Fibroblast of the aortic adventitia (primary cell): Measurements from ENCODE around the gene MAP6. TPM values are rescaled to one million over a fixed set of nuclear protein-coding genes. Genes with fewer than 3 reads are reported as not detected.

ENCODE experiments used
- DNase-seq: peaks from one replicate; pipeline ENCODE4 v3.0.0-alpha.2; 2010; ENCODE audit warnings: low read depth
- H3K4me3 ChIP-seq: 2 replicates; pipeline ENCODE4 v1.5.1; 2011; ENCODE audit warnings: low read depth, mild to moderate bottlenecking, control low read depth, low read length, moderate library complexity
- CTCF ChIP-seq: IDR thresholded peaks from 2 replicates; pipeline ENCODE4 v1.5.1; 2011; ENCODE audit warnings: mild to moderate bottlenecking, low read length, control low read depth, inconsistent platforms; ENCODE audit not compliant: insufficient read depth
- small RNA-seq: library from RNA; depleted of rRNA; stranded (forward); fragments of <200 nt; gene quantifications from one replicate; pipeline ENCODE3, GENCODE V24; 2012
- total RNA-seq: library from RNA; depleted of rRNA; stranded (reverse); fragments of >200 nt; gene quantifications from 2 replicates; pipeline ENCODE4 v1.2.3, GENCODE V29; 2012; ENCODE audit warnings: low replicate concordance

MAP6 gene
- total RNA-seq, 1 donor, result 10.0 TPM

GRCh38 chr11:75541193-75542087 is 127.4 kb downstream of the MAP6 start:
- TF ChIP-seq CTCF, result no peak
- no peak overlapping the region for H3K4me3 ChIP-seq
- DNase-seq, result no peak

DNA sequence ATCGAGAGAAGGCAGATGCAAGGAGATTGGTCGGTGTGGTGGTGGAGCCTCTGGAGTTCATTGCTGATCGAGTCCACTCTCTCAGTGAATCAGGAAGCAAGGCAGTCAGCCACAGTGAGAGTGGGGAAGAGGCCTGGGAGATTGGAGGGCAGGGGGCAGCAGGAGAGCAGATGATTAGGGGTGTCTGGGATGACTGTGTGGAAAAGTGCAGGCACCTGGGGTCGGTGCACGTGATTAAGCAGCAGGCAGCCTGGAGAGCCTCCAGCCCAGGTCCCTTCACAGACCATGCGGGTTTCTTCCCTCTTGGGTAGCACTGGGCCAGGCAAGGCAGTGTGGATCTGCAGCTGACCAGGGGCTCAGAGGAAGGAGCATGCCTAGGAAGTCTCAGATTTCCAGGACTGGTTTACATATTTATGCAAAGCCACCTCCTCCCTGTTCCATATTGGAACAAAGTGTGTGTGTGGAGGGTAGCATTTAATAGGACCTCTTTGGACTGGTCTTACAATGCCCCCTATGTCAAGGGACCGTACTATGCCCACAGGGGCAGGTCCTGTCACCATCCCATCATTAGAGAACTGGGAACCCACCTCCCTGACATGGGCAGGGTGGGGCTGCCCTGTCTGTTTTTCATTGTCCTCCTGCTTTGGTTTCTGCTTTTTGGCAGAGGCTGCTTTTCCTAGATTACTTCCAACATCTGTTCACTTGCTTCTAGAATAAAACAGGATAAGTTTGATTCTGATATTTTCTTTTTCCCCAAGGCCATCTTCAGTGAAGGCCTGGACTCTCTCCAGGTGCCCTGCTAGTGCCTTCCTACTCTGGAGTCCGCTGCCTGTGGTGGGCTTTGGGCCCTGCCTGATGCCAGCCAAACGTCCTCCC is 129.1 kb downstream of the MAP6 start:
- TF ChIP-seq CTCF, result no peak
- DNase-seq, result no peak
- H3K4me3 ChIP-seq, result no peak overlapping the region

DNA sequence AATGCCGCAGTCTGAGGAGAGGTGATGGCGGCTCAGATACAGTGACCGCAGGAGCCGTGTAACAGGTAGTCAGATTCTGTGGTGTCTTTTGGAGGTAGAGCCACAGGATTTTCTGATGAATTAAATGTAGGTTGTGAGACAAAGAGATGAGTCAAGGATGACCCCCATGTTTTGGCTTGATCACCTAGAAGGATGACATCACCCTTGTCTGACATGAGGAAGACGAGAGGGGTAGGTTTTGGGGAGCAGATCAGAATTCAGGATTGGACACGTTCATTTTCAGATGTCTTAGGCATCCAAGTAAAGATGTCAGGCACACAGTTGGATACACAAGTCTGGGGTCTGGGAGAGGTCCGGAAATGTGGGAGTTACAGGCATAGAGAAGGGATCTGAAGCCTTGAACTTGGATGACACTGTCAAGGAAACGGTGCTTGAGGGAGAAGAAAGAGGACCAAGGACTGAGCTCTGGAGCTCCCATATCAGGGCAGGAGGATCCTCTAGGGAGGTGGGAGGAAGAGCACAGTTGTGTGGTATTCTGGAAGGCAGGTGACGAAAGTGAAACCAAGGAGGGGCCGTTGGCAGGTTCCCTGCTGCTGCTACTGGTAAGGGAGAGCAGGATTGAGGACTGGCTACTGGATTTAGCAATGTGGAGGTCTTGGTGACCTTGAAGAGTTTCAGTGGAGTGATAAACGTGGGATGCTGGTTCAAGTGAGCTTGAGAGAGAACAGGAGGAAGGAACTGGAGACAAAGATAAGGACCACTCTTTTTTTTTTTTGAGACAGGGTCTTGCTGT is 130.5 kb downstream of the MAP6 start:
- DNase-seq, result no peak
- TF ChIP-seq CTCF, result no peak
- H3K4me3 ChIP-seq, result no peak overlapping the region

- DNase-seq, result no peak
- no peak overlapping the region for H3K4me3 ChIP-seq
- TF ChIP-seq CTCF, result no peak
Observed at GRCh38 chr11:75537740-75538139, 131.1 kb downstream of the MAP6 start.

Small RNAs within 50 kb of the gene (small RNA-seq; reads per million reads assigned to genes)
- gene AP001922.4, result not detected

Other genes starting within 250 kb of the MAP6 start
- gene KLHL35, start 235.8 kb downstream of the MAP6 start, total RNA-seq, result 3.0 and 3.8 TPM in 2 replicates
- gene GDPD5, start 143.1 kb downstream of the MAP6 start, total RNA-seq, result 5.3 and 12.4 TPM in 2 replicates
- 374 and 497 TPM in 2 replicates for gene SERPINH1, start 106.8 kb downstream of the MAP6 start, total RNA-seq
- not detected in 2 replicates for gene MOGAT2, start 48.8 kb upstream of the MAP6 start, total RNA-seq
- 0.16 and 13.4 TPM in 2 replicates for gene DGAT2, start 99.7 kb upstream of the MAP6 start, total RNA-seq
- 21.6 and 53.6 TPM in 2 replicates for gene UVRAG, start 146.2 kb upstream of the MAP6 start, total RNA-seq